OCI-LY3 (cell line): ENCODE data around the gene MT1H.

Experiments
- H2AFZ ChIP-seq: fragments of 200-600, 300-600 bp; shearing (Covaris generic); 2 replicates; pipeline ENCODE4 v1.6.0; 2014; ENCODE audit warnings: antibody characterized with exemption, low read depth, low read length
- H3K27ac ChIP-seq: fragments of 200-600, 300-600 bp; sonication (generic); 2 replicates; pipeline ENCODE4 v1.5.1; 2014; ENCODE audit warnings: mild to moderate bottlenecking, low read length, moderate library complexity, mixed read lengths
- H3K27me3 ChIP-seq: fragments of 200-600, 300-600 bp; sonication (generic); 2 replicates; pipeline ENCODE4 v1.6.1; 2014; ENCODE audit warnings: low read depth, low read length, mixed read lengths
- H3K36me3 ChIP-seq: fragments of 200-600, 300-600 bp; sonication (generic); replicated peaks from 2 replicates; pipeline ENCODE3; 2014; ENCODE audit warnings: low read depth, low read length, mixed read lengths
- H3K4me1 ChIP-seq: fragments of 300-600, 200-600 bp; sonication (generic); 2 replicates; pipeline ENCODE4 v1.6.1; 2014; ENCODE audit warnings: low read length, mixed read lengths
- H3K4me2 ChIP-seq: fragments of 200-600, 300-600 bp; sonication (generic); 2 replicates; pipeline ENCODE4 v1.6.1; 2014; ENCODE audit warnings: low read length, mixed read lengths
- H3K4me3 ChIP-seq: fragments of 300-600, 200-600 bp; sonication (generic); 2 replicates; pipeline ENCODE4 v1.5.1; 2014; ENCODE audit warnings: antibody characterized with exemption, mild to moderate bottlenecking, low read length, moderate library complexity
- H3K79me2 ChIP-seq: fragments of 300-600, 200-600 bp; shearing (Covaris generic); 2 replicates; pipeline ENCODE4 v1.6.1; 2014; ENCODE audit warnings: mild to moderate bottlenecking, low read length, mixed read lengths
- H3K9ac ChIP-seq: fragments of 300-600, 200-600 bp; shearing (Covaris generic); 2 replicates; pipeline ENCODE4 v1.6.0; 2014; ENCODE audit warnings: mild to moderate bottlenecking, low read length, moderate library complexity
- H3K9me3 ChIP-seq: fragments of 200-600, 300-600 bp; shearing (Covaris generic); 2 replicates; pipeline ENCODE4 v1.6.1; 2014; ENCODE audit warnings: low read length, mixed read lengths; ENCODE audit not compliant: insufficient read depth
- H4K20me1 ChIP-seq: fragments of 200-600, 300-600 bp; sonication (generic); 2 replicates; pipeline ENCODE4 v1.6.1; 2016; ENCODE audit warnings: low read length, mixed read lengths; ENCODE audit not compliant: insufficient read depth
- EZH2phosphoT487 ChIP-seq: fragments of 200-600 bp; shearing (Covaris generic); IDR thresholded peaks from 2 replicates; pipeline ENCODE4 v1.6.1; 2018; ENCODE audit warnings: antibody characterized with exemption, mixed run types, low read depth
- TF ChIP-seq, protein P1 (sequence below): fragments of 200-600, 300-600 bp; sonication (generic); IDR thresholded peaks from 2 replicates; pipeline ENCODE4 v1.5.1; 2014; ENCODE audit warnings: antibody characterized with exemption, low read length, low read depth

The MT1H gene

DNA sequence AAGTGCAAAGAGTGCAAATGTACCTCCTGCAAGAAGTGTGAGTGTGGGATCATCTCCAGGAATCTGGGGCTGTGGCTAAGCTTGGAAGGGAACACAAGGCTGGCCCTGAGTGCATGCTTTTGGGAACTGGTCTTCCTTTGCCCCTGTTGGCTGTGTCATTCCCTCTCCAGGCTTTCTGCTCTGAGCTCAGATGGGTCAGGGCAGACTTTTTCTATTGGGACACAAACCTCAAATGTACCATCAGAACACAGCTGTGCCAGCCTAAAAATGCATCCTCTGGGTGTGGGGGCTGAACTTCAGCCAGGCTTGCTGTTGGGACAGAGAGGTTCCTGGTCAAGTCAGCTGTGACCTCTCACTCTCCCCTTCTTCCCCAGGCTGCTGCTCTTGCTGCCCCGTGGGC is 17.0 kb upstream of the MT1H start:
- Histone ChIP-seq H3K36me3 (no peaks in the 10 kb centered on the region), H4K20me1 (no peaks in the 10 kb centered on the region), H3K4me2 (no peak overlapping the region), H3K27ac (no peak overlapping the region), H3K4me3 (no peak overlapping the region), H3K27me3 (peaks cover 18% of the 10 kb centered on the region), H3K4me1 (peaks cover 2% of the 10 kb centered on the region; the same call in 1 of the 2 replicates), H3K9me3 (no peaks in the 10 kb centered on the region), H3K79me2 (no peaks in the 10 kb centered on the region), H3K9ac (no peak overlapping the region), H2AFZ (no peak overlapping the region)
- TF ChIP-seq EZH2phosphoT487 = no peak
- TF ChIP-seq, protein P1, sequence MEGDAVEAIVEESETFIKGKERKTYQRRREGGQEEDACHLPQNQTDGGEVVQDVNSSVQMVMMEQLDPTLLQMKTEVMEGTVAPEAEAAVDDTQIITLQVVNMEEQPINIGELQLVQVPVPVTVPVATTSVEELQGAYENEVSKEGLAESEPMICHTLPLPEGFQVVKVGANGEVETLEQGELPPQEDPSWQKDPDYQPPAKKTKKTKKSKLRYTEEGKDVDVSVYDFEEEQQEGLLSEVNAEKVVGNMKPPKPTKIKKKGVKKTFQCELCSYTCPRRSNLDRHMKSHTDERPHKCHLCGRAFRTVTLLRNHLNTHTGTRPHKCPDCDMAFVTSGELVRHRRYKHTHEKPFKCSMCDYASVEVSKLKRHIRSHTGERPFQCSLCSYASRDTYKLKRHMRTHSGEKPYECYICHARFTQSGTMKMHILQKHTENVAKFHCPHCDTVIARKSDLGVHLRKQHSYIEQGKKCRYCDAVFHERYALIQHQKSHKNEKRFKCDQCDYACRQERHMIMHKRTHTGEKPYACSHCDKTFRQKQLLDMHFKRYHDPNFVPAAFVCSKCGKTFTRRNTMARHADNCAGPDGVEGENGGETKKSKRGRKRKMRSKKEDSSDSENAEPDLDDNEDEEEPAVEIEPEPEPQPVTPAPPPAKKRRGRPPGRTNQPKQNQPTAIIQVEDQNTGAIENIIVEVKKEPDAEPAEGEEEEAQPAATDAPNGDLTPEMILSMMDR = no peak

- Histone ChIP-seq H3K4me1 (peaks cover 5% of the 10 kb centered on the region; the same call in 1 of the 2 replicates), H3K27me3 (peaks cover 17% of the 10 kb centered on the region), H3K9ac (no peak overlapping the region), H3K27ac (no peak overlapping the region), H2AFZ (no peak overlapping the region), H3K36me3 (no peaks in the 10 kb centered on the region), H3K79me2 (no peaks in the 10 kb centered on the region), H3K4me3 (no peak overlapping the region), H4K20me1 (no peaks in the 10 kb centered on the region), H3K4me2 (no peak overlapping the region), H3K9me3 (no peaks in the 10 kb centered on the region)
- TF ChIP-seq EZH2phosphoT487 = no peak
- TF ChIP-seq, protein P1 = no peak
Observed at GRCh38 chr16:56653218-56653617, 16.4 kb upstream of the MT1H start.

DNA sequence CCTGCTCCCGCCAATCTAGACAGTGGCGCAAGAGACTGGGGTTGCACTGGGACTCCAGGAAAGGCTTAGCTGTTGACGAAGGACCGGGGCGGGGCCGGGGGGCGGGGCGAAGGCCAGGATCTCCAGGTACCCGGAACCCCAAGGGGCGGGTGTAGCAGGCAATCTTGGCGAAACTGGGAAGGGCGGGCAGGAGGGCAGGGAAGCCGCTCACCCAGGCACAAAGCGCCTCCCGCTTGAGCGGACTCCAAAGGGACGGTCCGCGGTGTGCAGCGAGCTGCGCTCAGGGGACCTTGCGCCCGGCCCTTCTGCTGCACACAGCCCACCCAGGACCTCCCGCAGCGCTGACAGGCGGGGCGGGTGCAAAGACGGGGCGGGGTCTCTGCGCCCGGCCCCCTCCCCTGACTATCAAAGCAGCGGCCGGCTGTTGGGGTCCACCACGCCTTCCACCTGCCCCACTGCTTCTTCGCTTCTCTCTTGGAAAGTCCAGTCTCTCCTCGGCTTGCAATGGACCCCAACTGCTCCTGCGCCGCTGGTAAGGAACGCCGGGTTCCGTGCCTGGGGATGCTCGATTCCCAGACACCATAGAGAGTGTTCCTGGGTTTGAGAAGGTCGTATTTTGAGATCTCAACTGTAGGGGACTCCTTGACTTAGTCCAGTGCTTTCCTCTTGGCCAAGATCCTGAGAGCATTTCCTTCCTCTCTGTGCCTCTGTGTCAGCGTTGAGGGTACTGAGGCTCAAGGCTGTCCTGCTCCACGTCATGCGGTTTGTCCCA is 11.9 kb upstream of the MT1H start, which contains the start of gene MT1F:
TSS of gene MT1F (plus strand) at position 405 of the 772 bp plus-strand sequence. CDS start at position 505, 100 bp downstream.
- TF ChIP-seq, protein P1 = no peak
- no peak for TF ChIP-seq EZH2phosphoT487
- Histone ChIP-seq H3K27ac (no peak within 1 kb of the TSS), H3K4me2 (peak within 1 kb of the TSS; percentile 87), H3K9me3 (no peaks in the 10 kb centered on the region), H3K4me3 (peak within 1 kb of the TSS; percentile 83), H3K27me3 (peaks cover 38% of the 10 kb centered on the region), H4K20me1 (no peaks in the 10 kb centered on the region), H3K79me2 (no peaks in the 10 kb centered on the region), H2AFZ (peak within 1 kb of the TSS; percentile 63), H3K4me1 (peaks cover 7% of the 10 kb centered on the region; the same call in 1 of the 2 replicates), H3K36me3 (no peaks in the 10 kb centered on the region), H3K9ac (peak within 1 kb of the TSS; percentile 57)

DNA sequence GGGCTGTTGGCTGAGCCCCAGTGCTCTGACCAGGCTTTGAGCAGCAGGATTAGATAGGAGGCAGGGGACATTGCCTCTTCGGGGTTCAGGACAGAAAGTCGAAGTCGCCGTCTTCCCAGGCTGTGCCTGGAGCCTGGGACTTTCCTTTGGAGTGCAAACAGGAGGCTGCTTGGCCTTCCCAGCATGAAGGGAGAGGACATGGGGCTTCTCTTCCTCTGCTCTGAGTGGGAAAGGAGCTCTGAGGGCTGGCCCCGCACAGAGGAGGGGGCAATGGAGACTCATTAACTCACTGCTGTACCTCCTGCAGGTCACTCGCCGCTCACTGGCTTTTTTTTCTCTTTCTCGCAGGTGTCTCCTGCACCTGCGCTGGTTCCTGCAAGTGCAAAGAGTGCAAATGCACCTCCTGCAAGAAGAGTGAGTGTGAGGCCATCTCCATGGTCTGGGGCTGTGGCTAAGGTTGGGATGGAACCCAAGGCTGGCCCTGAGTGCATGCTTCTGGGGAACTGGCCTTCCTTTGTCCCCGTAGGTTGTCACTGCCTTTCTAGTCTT is 11.2 kb upstream of the MT1H start:
- Histone ChIP-seq H3K36me3 (no peaks in the 10 kb centered on the region), H2AFZ (peak overlapping the region; percentile 63), H3K9ac (peak overlapping the region; percentile 57), H3K27me3 (peaks cover 33% of the 10 kb centered on the region), H3K4me1 (peaks cover 7% of the 10 kb centered on the region; the same call in 1 of the 2 replicates), H3K79me2 (no peaks in the 10 kb centered on the region), H3K4me2 (peak overlapping the region; percentile 87), H3K9me3 (no peaks in the 10 kb centered on the region), H3K4me3 (peak overlapping the region; percentile 83), H3K27ac (no peak overlapping the region), H4K20me1 (no peaks in the 10 kb centered on the region)
- TF ChIP-seq, protein P1 = no peak
- TF ChIP-seq EZH2phosphoT487 = no peak
